CD4-positive, alpha-beta T cell treated with Interleukin-15 for 1 hour (primary cell): ENCODE data around the gene RNF214.
A peak's percentile ranks its signal among the peaks of the same experiment; 100 is the strongest.
"Not testable (repeated sequence)": the region's sequence is repeated elsewhere in the genome, so short reads cannot be mapped to it uniquely, and the experiment has no call there.

ENCODE experiments used
- DNase-seq: peaks from one replicate; pipeline ENCODE4 v3.0.0-alpha.2; 2020

The RNF214 gene

DNA sequence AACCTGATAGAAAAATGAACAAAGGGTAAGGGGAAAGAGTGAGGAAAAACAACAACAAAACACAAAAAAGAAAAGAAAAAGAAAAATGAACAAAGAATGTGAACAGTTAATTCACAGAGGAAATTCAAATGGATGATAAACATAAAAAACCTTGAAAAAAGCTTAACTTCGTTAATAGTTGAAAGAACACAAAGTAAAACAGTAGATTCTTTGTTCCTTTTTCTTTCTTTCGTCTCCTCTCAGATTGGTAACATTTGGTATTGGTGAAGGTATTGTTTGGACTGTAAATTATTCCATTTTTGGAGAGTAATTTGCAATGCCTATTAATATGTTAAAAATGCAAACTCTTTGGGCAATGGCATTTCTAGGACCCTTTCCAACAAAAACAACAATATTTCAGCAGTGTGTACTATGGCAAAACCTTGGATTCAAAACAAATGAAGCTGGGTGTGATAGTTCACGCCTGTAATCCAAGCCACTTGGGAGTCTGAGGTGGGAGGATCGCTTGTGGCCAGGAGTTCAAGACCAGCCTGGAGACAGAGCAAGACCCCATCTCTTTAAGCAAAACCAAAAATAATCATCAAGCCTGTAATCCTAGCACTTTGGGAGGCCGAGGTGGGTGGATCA lies 86.9 kb downstream of the RNF214 start:
- no peak for DNase-seq

DNA sequence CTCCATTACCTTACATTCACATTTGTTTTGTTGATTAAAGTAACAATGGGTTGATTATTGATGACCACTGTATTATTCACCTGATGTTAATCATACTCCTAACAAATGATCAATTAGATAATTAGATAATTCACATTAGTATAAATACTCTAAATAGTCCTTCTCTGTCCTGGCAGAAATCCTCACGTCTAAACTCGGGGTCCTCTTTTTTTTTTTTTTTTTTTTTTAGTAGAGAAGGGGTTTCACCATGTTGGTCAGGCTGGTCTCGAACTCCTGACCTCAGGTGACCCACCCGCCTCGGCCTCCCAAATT lies 94.7 kb downstream of the RNF214 start:
- not testable (repeated sequence) for DNase-seq

DNA sequence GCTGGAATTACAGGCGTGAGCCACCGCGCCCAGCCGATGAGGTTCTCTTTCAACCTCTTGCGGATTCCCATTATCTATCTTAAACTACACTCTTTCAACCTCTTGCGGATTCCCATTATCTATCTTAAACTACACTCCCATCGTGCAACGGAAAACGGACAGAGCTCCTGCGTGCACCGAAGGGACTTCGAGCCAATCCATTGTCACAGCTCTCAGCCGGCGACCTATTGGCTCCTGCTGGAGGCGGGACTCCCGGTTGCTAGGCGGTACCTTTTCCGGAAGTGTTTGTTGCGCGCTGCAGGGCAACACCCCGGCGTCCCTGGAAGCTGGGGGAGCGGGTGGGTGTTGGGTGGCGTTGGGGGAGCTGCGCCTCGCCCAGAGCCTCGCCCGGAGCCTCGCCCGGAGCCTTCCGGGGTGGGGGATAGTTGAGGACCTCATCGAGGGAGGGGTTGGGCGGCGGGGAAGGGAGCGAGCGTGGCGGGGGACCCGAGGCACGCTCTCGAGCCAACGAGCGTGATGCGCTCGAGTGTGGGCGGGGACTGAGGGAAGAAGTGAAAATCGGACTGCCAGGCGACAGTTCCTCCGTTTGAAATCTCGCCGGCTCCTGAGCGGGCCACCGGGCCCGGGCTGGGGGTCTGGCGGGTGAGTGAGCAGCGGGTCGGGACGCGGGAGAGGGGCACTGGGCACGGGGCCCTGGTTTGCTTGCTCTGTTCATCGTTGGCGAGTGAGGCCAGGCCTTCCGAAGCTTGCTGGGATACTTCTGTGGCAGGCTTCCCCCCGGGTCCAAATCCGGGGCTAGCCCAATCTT lies 95.3 kb downstream of the RNF214 start, which contains the start of gene CEP164:
TSS of gene CEP164 (plus strand) at position 288 of the 808 bp plus-strand sequence. CDS start 10,733 bp downstream, outside the sequence.
- peak; percentile 96 for DNase-seq

DNA sequence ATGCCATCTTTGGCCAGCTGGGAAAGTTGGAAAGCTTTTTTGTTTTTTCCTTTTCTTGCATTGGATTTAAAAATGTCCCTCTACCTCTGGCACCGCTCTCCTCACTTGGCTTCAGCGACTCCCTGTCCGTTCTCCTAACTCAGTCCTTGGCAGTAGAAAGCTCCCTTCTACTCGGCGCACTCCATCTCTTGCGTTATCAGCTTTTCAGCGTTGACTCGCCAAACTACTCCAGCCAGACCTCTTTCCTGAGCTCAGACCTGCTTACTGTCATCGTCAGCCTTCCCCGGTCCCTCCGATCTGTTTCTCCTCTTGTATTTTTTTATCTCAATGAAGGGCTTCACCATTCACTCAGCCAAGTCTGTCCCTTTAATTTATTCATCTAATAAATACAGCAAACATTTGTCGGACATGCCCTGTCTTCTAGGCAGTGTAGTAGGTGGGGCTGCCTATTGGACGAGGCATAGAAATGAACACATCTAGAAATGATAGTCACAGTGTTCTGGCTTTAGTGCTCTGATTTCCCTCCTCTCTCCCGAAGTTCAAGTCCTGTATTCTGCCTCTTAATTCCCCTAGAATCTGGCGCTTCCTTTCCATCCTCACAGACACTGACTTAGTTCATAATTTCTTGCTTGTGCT lies 96.0 kb downstream of the RNF214 start:
- no peak for DNase-seq

DNA sequence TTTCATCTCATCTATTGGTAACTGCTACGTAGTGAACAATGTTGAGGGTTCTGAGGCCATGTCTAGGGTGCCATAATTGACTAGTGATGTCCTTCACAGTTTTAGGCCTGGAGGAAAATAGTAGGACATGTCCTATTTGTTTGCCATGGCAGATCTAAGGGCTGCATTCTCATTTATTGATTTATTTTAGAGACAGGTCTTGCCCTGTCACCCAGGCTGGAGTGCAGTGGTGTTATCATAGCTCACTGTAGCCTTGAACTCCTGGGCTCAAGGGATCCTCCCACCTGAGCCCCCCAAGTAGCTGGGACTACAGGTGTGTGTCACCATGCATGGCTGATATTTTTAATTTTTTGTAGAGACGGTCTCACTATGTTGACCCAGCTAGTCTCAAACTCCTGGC lies 100.4 kb downstream of the RNF214 start:
- DNase-seq = no peak

DNA sequence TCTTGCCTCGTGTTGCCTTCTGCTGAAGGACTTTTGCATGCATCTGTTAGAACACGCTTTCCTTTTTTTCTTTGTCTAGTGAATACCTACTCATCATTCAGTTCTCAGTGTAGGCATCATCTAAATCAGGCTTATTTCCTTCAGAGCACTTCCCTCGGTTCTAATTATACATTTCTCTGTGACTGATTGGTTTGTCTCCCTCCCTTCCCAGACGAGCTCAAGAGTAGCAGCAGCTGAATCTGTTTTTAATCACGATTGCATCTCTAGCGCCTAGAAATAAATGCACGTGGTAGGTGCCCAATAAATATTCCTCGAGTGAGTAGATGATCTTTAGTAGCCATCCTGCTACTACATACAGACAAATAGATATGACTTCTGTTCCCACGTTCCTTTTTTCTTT lies 101.4 kb downstream of the RNF214 start:
- DNase-seq = no peak

DNA sequence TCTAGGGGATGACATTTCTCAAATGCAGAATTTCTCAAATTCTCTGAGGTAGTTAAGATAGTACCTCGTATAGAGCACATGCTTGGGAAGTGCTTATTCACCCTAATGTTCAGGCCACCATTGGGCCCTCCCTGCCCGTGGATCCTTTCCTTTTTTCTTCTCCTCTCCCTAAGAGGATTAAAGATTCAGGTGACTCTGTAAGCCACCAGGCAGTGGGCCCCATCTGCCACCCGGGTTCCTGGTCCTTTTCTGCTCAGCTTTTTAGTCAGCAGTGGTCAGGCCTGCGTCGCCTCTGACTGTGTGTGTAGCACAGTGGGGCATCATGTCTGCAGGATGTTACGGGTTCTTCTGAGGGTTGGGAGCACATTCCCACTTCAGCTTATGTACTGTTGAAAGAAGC lies 102.4 kb downstream of the RNF214 start:
- DNase-seq = no peak

DNA sequence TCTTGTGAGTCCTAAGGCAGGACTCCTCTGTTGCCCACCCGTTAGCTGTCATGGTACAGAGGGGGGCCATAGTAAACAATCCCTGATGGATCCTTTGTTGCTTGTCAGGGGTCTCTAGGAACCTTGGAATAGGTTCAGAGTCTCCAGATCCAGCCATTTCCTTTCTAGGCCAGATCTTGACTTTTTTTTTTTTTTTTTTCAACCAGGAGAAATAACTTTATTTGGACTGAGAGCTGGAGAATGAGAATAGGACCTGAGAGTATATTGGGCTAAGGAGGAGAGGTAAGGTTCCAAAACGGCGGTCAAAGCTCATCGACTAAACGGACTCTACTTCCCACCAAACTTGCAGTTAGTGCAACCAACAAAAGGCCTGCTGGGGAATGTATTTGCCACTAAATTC lies 102.9 kb downstream of the RNF214 start:
- DNase-seq = no peak
